Naive thymus-derived CD8-positive, alpha-beta T cell (primary cell): ENCODE data around the gene FLRT2. TPM values are rescaled to one million over a fixed set of nuclear protein-coding genes. Genes with fewer than 3 reads are reported as not detected.

Source experiments
- ATAC-seq, 2 donors: fragments of 150-1000 bp; cut with Tn5 transposase in 1 of 2; sonication (Bioruptor Pico), chemical (Tn5 transposase) in 1 of 2; 1 replicate in 1 of 2; 2 replicates in 1 of 2; pipeline ENCODE4 v1.10.0; 2021; ENCODE audit warnings: mild to moderate bottlenecking in 2 of 2, moderate library complexity in 2 of 2
- POLR2A ChIA-PET: fragments of 350-600 bp; sonication (Branson Sonifier 250); formaldehyde crosslinking; loops from one replicate; lab custom pipeline; 2021; ENCODE audit warnings: antibody characterized with exemption; lab: Charles Lee
- DNase-seq, 10 donors: peaks; one replicate each; pipeline versions ENCODE4 v3.0.0 to v3.0.0-alpha.2; 2020 to 2022
- H3K27ac Mint-ChIP-seq, 10 donors: one replicate each; pipeline ENCODE4 v1.8.0; 2020 to 2022; ENCODE audit warnings: mild to moderate bottlenecking in 10 of 10, mixed read lengths in 10 of 10, moderate library complexity in 4 of 10, inconsistent platforms in 1 of 10
- H3K27me3 Mint-ChIP-seq, 5 donors: one replicate each; pipeline ENCODE4 v1.8.0; 2021 to 2022; ENCODE audit warnings: mixed read lengths in 5 of 5
- H3K36me3 Mint-ChIP-seq, 3 donors: one replicate each; pipeline ENCODE4 v1.8.0; 2020 to 2022; ENCODE audit warnings: mixed read lengths in 3 of 3, mild to moderate bottlenecking in 2 of 3, inconsistent platforms in 1 of 3
- H3K4me1 Mint-ChIP-seq, 4 donors: one replicate each; pipeline ENCODE4 v1.8.0; 2021 to 2022; ENCODE audit warnings: mixed read lengths in 4 of 4
- H3K4me3 Mint-ChIP-seq, 10 donors: one replicate each; pipeline ENCODE4 v1.8.0; 2020 to 2022; ENCODE audit warnings: mild to moderate bottlenecking in 10 of 10, mixed read lengths in 10 of 10, moderate library complexity in 6 of 10, inconsistent platforms in 1 of 10
- H3K9me3 Mint-ChIP-seq, 9 donors: one replicate each; pipeline ENCODE4 v1.8.0; 2020 to 2022; ENCODE audit warnings: mixed read lengths in 9 of 9, mild to moderate bottlenecking in 3 of 9, inconsistent platforms in 1 of 9, moderate library complexity in 1 of 9
- polyA plus RNA-seq, 3 donors: library from polyadenylated mRNA; unstranded; fragments of 300-500 nt; fragmentation: Illumina TruSeq; gene quantifications; one replicate each; pipeline ENCODE4 v1.2.3, GENCODE V29; 2021
- total RNA-seq, 8 experiments: library from RNA in 2 of 8; stranded (reverse) in 2 of 8; gene quantifications; one replicate each; pipeline ENCODE4 v1.2.3 and lab custom pipeline; 2021 to 2026

FLRT2 gene
- total and polyA plus RNA-seq, 5 experiments from 2014 or later: not detected

DNA sequence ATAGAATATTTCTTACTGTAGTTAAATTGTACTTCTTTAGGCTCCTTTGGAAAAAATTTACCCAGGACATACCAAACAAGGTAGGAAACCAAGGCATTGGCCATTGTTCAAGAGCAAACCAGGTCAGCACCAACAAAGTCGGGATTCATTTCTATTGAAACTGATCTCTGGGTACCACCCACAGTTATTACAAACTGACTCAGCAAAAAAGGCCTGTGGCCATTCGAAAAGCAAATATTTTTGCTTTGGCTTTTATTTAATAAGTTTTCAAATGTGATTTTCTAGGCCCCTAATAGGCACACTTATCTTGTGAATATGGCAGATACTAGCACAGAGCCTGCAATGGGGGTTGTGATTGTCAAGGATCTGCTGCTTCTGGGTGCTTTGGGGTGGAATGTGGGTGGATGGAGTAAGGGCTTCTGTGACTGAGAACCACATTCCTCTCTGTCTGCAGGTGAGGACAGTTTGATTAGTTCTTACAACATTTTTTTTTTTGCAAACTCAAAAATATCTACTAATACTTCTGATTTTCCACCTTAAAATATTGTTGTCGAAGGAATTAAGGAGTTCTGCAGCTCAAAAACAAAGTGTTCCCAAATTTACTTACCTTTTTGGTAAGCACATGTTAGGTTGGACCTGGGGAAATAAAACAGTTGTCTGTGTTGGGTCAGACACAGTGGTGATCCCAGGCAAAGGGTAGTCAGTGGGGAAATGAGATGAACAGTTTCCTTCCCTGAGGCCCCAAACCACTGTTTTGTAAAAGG, 45.1 kb downstream of the FLRT2 start:
- DNase-seq (no peak), ATAC-seq (no peak)
- H3K36me3 Mint-ChIP-seq: no peaks in the 10 kb centered on the region
- no peak overlapping the region for H3K27ac Mint-ChIP-seq
- no peaks in the 10 kb centered on the region for H3K9me3 Mint-ChIP-seq
- no peaks in the 10 kb centered on the region for H3K4me1 Mint-ChIP-seq
- H3K4me3 Mint-ChIP-seq: no peak overlapping the region
- POLR2A ChIA-PET: no interaction called here
- H3K27me3 Mint-ChIP-seq: peaks cover 0 to 4% (median 0%) of the 10 kb centered on the region in 5 donors

DNA sequence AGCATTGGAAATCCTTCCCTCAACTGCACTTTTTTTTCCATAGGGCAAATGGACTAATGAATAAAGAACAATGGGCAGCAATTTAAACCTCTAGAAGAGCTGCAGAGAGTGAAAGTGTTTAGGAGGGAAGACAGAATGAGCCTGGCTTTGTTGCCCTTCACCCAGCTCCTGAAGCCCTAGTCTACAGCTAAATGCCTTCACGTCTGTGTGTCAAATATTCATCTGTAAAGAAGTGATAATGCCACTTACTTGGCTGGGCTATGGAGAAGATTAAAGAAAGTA, 45.6 kb downstream of the FLRT2 start:
- DNase-seq: no peak
- Mint-ChIP-seq H3K9me3 (no peaks in the 10 kb centered on the region), H3K36me3 (no peaks in the 10 kb centered on the region)

DNA sequence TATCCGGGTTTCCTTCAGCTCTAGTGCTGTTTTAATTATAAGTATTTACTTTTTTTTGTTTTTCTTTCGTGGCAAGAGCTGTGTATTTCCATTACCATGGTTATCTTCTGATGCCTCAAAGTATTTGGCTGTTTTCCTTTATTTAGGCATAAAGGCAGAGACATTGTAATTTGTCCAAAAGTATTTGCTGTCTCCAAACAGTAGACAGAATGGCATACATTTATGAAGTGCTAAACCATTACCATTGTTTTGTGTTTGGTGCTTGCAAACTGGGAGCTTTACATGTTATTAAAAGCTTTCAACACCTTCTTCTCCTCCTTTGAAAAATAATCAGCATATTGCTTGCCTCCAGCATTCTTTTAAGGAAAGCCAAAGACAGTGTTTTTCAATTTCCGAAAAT, 46.3 kb downstream of the FLRT2 start:
- no peak overlapping the region for H3K27ac Mint-ChIP-seq
- POLR2A ChIA-PET: no interaction called here
- no peaks in the 10 kb centered on the region for H3K36me3 Mint-ChIP-seq
- no peak for DNase-seq
- H3K9me3 Mint-ChIP-seq: peaks cover 0 to 2% (median 0%) of the 10 kb centered on the region in 9 donors
- H3K4me3 Mint-ChIP-seq: no peak overlapping the region
- peaks cover 0 to 6% (median 0%) of the 10 kb centered on the region in 5 donors for H3K27me3 Mint-ChIP-seq
- ATAC-seq: no peak
- H3K4me1 Mint-ChIP-seq: no peaks in the 10 kb centered on the region

More for the DNA sequence above, 45.6 kb downstream of the FLRT2 start:
- Mint-ChIP-seq H3K4me1 (no peaks in the 10 kb centered on the region), H3K27ac (no peak overlapping the region), H3K27me3 (peaks cover 0 to 5% (median 0%) of the 10 kb centered on the region in 5 donors), H3K4me3 (no peak overlapping the region)
- ATAC-seq: no peak
- POLR2A ChIA-PET: no interaction called here

DNA sequence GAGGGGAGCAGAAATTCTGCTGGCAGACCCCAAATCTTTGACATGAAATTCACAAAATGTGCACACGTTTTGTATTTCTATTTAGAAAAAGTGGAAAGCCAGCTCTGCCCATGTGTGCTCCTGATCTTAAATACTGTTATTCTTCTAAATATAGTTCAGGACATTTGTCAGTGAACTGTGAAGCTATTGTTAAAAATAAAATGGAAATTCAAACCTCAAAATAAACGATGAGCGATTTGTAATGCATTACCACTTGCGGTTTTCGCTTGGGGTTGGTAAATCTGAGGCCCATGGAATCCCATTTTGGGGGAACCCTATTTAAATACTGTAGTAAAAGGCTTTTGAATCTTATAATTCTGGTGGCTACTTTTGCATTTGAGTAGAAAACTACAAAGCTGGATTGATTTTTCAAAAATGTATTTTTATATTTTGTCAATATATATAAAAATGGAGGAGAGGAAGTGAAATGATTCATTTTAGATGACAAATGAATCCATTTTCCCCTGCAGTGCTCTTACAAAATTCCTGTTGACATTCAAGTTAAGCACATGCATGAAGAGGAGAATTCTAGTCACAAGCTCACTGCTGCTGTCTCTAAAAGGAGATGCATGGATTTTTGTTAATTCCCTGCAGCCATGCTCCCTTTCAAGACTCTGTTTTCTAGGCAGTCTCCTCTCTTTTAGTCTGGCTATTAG, 47.1 kb downstream of the FLRT2 start:
- POLR2A ChIA-PET: no interaction called here
- H3K27ac Mint-ChIP-seq: no peak overlapping the region
- peaks cover 0 to 2% (median 0%) of the 10 kb centered on the region in 9 donors for H3K9me3 Mint-ChIP-seq
- no peak for DNase-seq
- H3K4me3 Mint-ChIP-seq: no peak overlapping the region
- H3K4me1 Mint-ChIP-seq: no peaks in the 10 kb centered on the region
- peaks cover 0 to 6% (median 0%) of the 10 kb centered on the region in 5 donors for H3K27me3 Mint-ChIP-seq
- ATAC-seq: no peak
- no peaks in the 10 kb centered on the region for H3K36me3 Mint-ChIP-seq

DNA sequence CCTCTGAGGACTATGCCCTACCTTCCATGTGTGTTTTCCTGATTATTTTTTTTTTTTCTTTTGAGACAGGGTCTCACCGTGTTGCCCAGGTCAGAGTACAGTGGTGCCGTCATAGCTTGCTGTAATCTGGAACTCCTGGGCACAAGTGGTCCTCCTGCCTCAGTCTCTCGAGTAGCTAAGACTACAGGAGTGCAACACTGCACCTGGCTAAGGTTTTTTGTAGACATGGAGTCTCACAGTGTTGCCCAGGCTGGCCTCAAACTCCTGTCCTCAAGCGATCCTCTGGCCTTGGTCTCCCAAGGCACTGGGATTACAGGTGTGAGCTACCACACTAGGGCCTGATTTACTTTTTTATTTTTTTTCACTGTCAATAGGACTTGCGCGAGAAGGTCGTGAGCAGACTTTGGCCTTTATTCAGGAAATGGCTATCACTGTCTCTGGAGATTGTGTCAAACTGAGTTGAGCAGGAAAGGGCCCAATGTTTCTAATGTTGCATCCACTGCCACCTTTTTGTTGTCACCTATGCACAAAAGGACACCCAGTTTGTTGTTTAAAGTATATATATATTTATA, 47.7 kb downstream of the FLRT2 start:
- Mint-ChIP-seq H3K27ac (no peak overlapping the region), H3K27me3 (peaks cover 0 to 6% (median 0%) of the 10 kb centered on the region in 5 donors), H3K9me3 (peaks cover 0 to 2% (median 0%) of the 10 kb centered on the region in 9 donors), H3K4me1 (no peaks in the 10 kb centered on the region), H3K36me3 (no peaks in the 10 kb centered on the region), H3K4me3 (no peak overlapping the region)
- DNase-seq (no peak), ATAC-seq (no peak)
- POLR2A ChIA-PET: no interaction called here

DNA sequence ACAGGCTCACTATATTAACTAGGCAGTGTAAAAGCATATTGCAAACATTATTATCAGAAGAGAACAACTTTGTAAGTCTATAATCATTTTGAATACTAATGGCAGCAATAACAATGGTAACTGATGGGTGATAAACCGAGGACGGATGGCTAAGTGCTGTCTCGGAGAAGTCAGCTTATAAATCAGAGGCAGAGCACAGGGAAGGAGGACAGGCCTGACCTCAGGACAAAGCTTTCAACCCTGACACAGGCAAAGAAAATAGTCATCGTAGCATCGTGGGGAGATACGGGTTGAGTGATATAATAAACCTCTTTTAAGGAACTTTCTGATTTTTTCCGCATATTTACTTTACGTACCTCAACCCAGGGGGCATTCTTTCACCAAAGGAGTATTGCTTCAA, 48.4 kb downstream of the FLRT2 start:
- ATAC-seq: no peak
- H3K4me3 Mint-ChIP-seq: no peak overlapping the region
- H3K27me3 Mint-ChIP-seq: peaks cover 0 to 6% (median 0%) of the 10 kb centered on the region in 5 donors
- H3K9me3 Mint-ChIP-seq: peaks cover 0 to 2% (median 0%) of the 10 kb centered on the region in 9 donors
- POLR2A ChIA-PET: no interaction called here
- no peaks in the 10 kb centered on the region for H3K36me3 Mint-ChIP-seq
- no peaks in the 10 kb centered on the region for H3K4me1 Mint-ChIP-seq
- no peak for DNase-seq
- H3K27ac Mint-ChIP-seq: no peak overlapping the region

DNA sequence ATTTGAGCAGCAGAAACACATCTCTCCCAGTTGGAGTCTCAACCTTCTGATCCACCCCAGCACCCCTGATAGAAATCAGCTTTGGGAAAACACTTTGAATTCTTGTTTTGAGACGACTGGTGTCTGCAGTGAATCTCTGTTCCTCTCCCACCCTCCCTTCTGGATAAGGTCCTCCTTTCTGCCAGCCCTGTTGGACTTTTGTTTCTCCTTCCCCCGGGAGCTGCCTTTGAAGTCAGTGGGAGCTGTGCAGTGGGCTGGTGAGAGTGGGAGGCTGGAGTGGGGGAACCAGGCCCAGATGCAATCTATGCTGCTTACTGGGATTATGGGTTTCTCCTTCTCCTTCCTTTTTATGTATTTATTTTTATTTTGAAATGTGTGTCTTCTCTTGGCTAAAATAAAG, 49.0 kb downstream of the FLRT2 start:
- Mint-ChIP-seq H3K27me3 (peaks cover 0 to 9% (median 2%) of the 10 kb centered on the region in 5 donors), H3K27ac (no peak overlapping the region), H3K36me3 (no peaks in the 10 kb centered on the region), H3K4me3 (no peak overlapping the region), H3K4me1 (no peaks in the 10 kb centered on the region), H3K9me3 (peaks cover 0 to 2% (median 0%) of the 10 kb centered on the region in 9 donors)
- ATAC-seq: no peak
- POLR2A ChIA-PET: no interaction called here
- DNase-seq: no peak

DNA sequence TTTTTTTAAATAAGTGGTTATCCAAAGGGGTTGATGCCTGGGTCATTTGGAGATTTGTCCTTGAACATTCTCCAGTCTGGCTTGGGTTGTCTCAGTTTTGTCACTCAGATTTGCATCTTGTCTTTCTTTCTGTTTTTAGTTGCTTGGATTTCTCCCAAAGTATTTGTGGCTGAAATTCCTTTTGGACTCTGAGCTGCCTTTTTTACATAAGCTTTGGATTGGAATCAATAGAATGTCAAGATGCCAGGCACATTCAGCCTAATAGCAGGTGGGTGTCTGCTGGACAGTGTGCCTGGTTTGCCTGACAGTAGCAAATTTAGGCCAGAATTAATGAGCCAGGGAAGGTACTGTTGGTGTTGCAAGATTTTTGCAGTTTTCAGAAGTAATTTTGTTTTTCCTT, 50.0 kb downstream of the FLRT2 start:
- ATAC-seq: no peak
- H3K9me3 Mint-ChIP-seq: peaks cover 0 to 3% (median 0%) of the 10 kb centered on the region in 9 donors
- POLR2A ChIA-PET: no interaction called here
- H3K36me3 Mint-ChIP-seq: no peaks in the 10 kb centered on the region
- no peaks in the 10 kb centered on the region for H3K4me1 Mint-ChIP-seq
- no peak overlapping the region for H3K27ac Mint-ChIP-seq
- no peak for DNase-seq
- H3K4me3 Mint-ChIP-seq: no peak overlapping the region
- peaks cover 0 to 9% (median 2%) of the 10 kb centered on the region in 5 donors for H3K27me3 Mint-ChIP-seq

DNA sequence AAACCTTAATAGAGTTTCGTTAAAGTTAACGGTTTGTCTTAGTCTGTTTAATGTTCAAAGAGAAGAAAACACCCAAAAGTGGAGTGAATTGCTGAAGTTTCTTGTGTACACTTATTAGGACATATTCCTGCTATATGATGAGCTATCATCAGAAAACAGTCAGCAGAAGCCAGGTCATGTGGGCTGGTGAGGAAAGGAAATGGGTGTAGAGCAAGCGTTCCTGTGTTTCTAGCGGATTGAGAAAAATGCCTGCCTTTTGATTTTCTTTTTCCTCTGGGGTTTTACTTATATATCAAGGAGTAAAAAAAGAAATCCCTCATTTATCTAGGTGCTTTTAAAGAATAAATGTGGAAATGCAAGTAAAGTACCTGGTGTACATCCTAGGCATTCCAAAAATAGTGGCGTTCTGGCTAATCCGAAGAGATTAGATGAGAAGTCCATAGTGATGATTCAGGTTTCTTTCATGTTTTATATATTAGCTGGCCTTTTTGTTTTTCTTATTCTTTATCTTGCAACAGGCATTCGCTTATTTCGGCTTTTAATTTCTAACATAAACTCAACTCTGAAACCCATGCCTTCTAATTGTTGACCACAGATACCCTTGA, 50.7 kb downstream of the FLRT2 start:
- Mint-ChIP-seq H3K4me1 (no peaks in the 10 kb centered on the region), H3K9me3 (peaks cover 0 to 3% (median 0%) of the 10 kb centered on the region in 9 donors), H3K27me3 (peaks cover 0 to 7% (median 2%) of the 10 kb centered on the region in 5 donors), H3K27ac (no peak overlapping the region), H3K36me3 (no peaks in the 10 kb centered on the region), H3K4me3 (no peak overlapping the region)
- DNase-seq: no peak
- no peak for ATAC-seq
- POLR2A ChIA-PET: no interaction called here

DNA sequence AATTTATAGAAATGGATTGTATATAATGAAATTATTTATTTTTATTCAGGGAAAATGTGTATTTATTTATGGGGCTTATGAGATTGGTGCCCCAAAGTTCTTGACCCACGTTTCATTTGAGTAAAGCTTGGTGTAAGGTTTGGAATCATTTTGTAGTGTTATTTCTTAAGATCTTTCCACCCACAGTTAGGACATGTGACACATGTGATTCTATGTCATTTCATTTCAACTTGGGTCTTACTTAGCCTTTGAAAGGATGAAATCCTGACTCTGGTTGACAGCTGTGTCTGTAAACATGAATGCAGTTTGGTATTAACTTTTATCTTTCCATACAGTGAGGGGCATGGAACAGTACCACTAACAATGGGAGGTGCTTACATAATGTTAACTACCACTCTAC, 51.7 kb downstream of the FLRT2 start:
- ATAC-seq (no peak), DNase-seq (no peak)
- Mint-ChIP-seq H3K9me3 (peaks cover 0 to 3% (median 0%) of the 10 kb centered on the region in 9 donors), H3K27me3 (peaks cover 0 to 7% (median 2%) of the 10 kb centered on the region in 5 donors), H3K36me3 (no peaks in the 10 kb centered on the region), H3K27ac (no peak overlapping the region), H3K4me1 (no peaks in the 10 kb centered on the region), H3K4me3 (no peak overlapping the region)
- POLR2A ChIA-PET: no interaction called here

DNA sequence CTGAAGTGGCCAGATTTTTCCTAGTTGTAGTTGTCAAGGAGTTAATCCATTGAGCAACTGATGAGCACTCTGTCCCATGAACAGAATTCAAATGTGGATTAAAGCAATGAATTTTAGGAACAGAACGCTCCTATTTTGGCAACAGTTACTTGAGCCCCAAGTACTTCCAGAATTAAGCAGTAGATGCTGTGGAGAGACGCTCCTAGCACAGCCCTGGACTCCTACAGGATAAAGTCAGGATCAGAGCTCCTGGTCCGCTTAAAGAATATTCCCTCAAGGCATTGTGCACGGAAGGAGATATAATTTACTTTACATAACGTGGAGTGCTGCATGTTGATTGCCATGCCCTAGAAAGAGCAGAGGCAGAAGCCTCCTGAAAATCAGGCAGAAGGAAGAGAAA, 53.4 kb downstream of the FLRT2 start:
- Mint-ChIP-seq H3K27ac (no peak overlapping the region), H3K9me3 (peaks cover 0 to 3% (median 0%) of the 10 kb centered on the region in 9 donors), H3K4me3 (no peak overlapping the region), H3K27me3 (peaks cover 0 to 7% (median 2%) of the 10 kb centered on the region in 5 donors), H3K4me1 (peaks cover 2 to 13% (median 10%) of the 10 kb centered on the region in 4 donors), H3K36me3 (no peaks in the 10 kb centered on the region)
- DNase-seq (no peak), ATAC-seq (no peak)
- POLR2A ChIA-PET: no interaction called here

DNA sequence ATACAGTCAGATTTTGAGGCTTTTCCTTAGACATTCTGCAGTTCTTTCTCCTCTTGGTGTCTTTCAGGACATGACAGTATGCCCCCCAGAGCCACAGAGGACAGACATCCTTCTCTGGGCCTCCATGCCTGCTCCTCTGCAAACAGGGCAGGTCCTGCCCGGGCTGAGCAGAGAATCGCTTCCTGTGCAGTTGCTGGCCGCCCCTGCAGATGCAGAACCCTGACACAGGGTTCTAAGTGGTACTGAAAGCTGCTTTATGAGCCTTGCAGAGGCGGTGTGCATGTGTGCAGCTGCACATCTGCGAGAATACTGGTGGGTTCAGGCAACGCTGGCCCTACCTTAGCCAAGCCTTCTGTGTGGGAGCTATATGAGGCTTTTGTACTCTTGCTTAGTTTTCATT, 54.5 kb downstream of the FLRT2 start:
- POLR2A ChIA-PET: no interaction called here
- ATAC-seq: no peak
- H3K4me3 Mint-ChIP-seq: no peak overlapping the region

More for the DNA sequence above, 54.5 kb downstream of the FLRT2 start:
- peaks cover 2 to 13% (median 11%) of the 10 kb centered on the region in 4 donors for H3K4me1 Mint-ChIP-seq
- DNase-seq: no peak
- no peaks in the 10 kb centered on the region for H3K36me3 Mint-ChIP-seq
- H3K27ac Mint-ChIP-seq: no peak overlapping the region
- H3K9me3 Mint-ChIP-seq: peaks cover 0 to 3% (median 0%) of the 10 kb centered on the region in 9 donors
- H3K27me3 Mint-ChIP-seq: peaks cover 0 to 7% (median 4%) of the 10 kb centered on the region in 5 donors
